Neural cell (in vitro differentiated cells): ENCODE measurements around the gene DECR2.

Experiments
- CTCF ChIP-seq: fragments of 450-650 bp; IDR thresholded peaks from 2 replicates; pipeline ENCODE4 v1.5.1; 2014; ENCODE audit warnings: antibody characterized with exemption, mild to moderate bottlenecking, moderate library complexity; ENCODE audit not compliant: poor library complexity, severe bottlenecking
- EP300 ChIP-seq: fragments of 450-650 bp; conservative IDR thresholded peaks from 2 replicates; pipeline ENCODE4 v1.6.1; 2014; ENCODE audit warnings: antibody characterized with exemption, mild to moderate bottlenecking, moderate library complexity; ENCODE audit not compliant: poor library complexity, severe bottlenecking
- EZH2 ChIP-seq: fragments of 200-600, 300-800 bp; shearing (Covaris generic), sonication (generic); IDR thresholded peaks from 2 replicates; pipeline ENCODE4 v1.6.1; 2014; ENCODE audit warnings: antibody characterized with exemption, low read length, borderline replicate concordance, mild to moderate bottlenecking; ENCODE audit not compliant: insufficient read depth, poor library complexity, severe bottlenecking
- MXI1 ChIP-seq: fragments of 450-650 bp; conservative IDR thresholded peaks from 2 replicates; pipeline ENCODE4 v1.6.1; 2014; ENCODE audit warnings: antibody characterized with exemption, mild to moderate bottlenecking; ENCODE audit not compliant: poor library complexity, severe bottlenecking
- POLR2AphosphoS5 ChIP-seq: IDR thresholded peaks from 2 replicates; pipeline ENCODE4 v1.6.1; 2012
- RAD21 ChIP-seq: fragments of 450-650 bp; conservative IDR thresholded peaks from 2 replicates; pipeline ENCODE4 v1.6.1; 2014; ENCODE audit warnings: antibody characterized with exemption, mild to moderate bottlenecking, moderate library complexity
- REST ChIP-seq: IDR thresholded peaks from 2 replicates; pipeline ENCODE4 v1.6.1; 2012; ENCODE audit warnings: borderline replicate concordance
- SMC3 ChIP-seq: fragments of 450-650 bp; conservative IDR thresholded peaks from 2 replicates; pipeline ENCODE4 v1.6.1; 2014; ENCODE audit warnings: antibody characterized with exemption, mild to moderate bottlenecking, moderate library complexity; ENCODE audit not compliant: poor library complexity
- TAF1 ChIP-seq: IDR thresholded peaks from 2 replicates; pipeline ENCODE4 v1.6.1; 2012; ENCODE audit warnings: low read depth

GRCh38 chr16:460787-461186, 59.1 kb downstream of the DECR2 start:
- no peak for TF ChIP-seq CTCF
- no peak for TF ChIP-seq POLR2AphosphoS5
- TF ChIP-seq EZH2 = no peak
- no peak for TF ChIP-seq REST
- no peak for TF ChIP-seq TAF1
- no peak for TF ChIP-seq MXI1
- no peak for TF ChIP-seq SMC3
- no peak for TF ChIP-seq EP300
- TF ChIP-seq RAD21 = no peak
